ENCODE measurements around the gene TLE7. TPM values are rescaled to one million over a fixed set of nuclear protein-coding genes. Genes with fewer than 3 reads are reported as not detected.

Gene TLE7
- total RNA-seq, 2 experiments from 2014 or later = not detected

GRCh38 chr16:71460941-71461340 lies 19.1 kb upstream of the TLE7 start:
- Histone ChIP-seq H3K4me3 (ENCODE audit: low read depth, low read length, poor library complexity, severe bottlenecking) (peak overlapping the region; percentile 98), H3K4me1 (ENCODE audit: insufficient read depth, low read length, poor library complexity, severe bottlenecking) (peaks cover 16% of the 10 kb centered on the region), H4K20me1 (ENCODE audit: insufficient read depth, low read length) (no peaks in the 10 kb centered on the region), H3K9me2 (ENCODE audit: insufficient read depth, low read length) (no peaks in the 10 kb centered on the region), H2AFZ (ENCODE audit: low read length) (no peak overlapping the region), H3K4me2 (ENCODE audit: low read length) (peak overlapping the region; percentile 98), H3K36me3 (ENCODE audit: insufficient read depth, low read length) (no peaks in the 10 kb centered on the region), H3K27ac (ENCODE audit: low read depth, low read length, poor library complexity, severe bottlenecking) (no peak overlapping the region), H3K9me3 (ENCODE audit: low read length) (no peaks in the 10 kb centered on the region), H3K79me2 (ENCODE audit: insufficient read depth, low read depth, low read length) (peaks cover 24% of the 10 kb centered on the region; the same call in 1 of the 2 replicates)
- CTCF ChIA-PET (ENCODE audit: unreplicated experiment) = no interaction called here
- no peak for TF ChIP-seq CTCF (conservative IDR thresholded peaks at IDR 0.05; ENCODE audit: low read length)
- no peak for TF ChIP-seq EZH2phosphoT487 (IDR thresholded peaks at IDR 0.05; ENCODE audit: borderline replicate concordance, low read depth, low read length)
- DNase-seq (ENCODE audit: low spot score) = no peak
- intact Hi-C loops (cut with micrococcal nuclease; ENCODE audit: unreplicated experiment) = no loop called here
- POLR2A ChIA-PET = interaction anchor here (0.9 kb wide), 1 partner anchor 26 kb away, joined by 4 read pairs; no protein-coding TSS in a partner anchor
- BruUV-seq (replicated peaks) = no TSS peak

GRCh38 chr16:71460236-71460635 lies 18.4 kb upstream of the TLE7 start:
- TF ChIP-seq EZH2phosphoT487 (IDR thresholded peaks at IDR 0.05; ENCODE audit: borderline replicate concordance, low read depth, low read length) (no peak), CTCF (conservative IDR thresholded peaks at IDR 0.05; ENCODE audit: low read length) (no peak)
- H3K9me3 ChIP-seq (ENCODE audit: low read length) = no peaks in the 10 kb centered on the region
- H4K20me1 ChIP-seq (ENCODE audit: insufficient read depth, low read length) = no peaks in the 10 kb centered on the region
- no peaks in the 10 kb centered on the region for H3K36me3 ChIP-seq (ENCODE audit: insufficient read depth, low read length)
- no peaks in the 10 kb centered on the region for H3K9me2 ChIP-seq (ENCODE audit: insufficient read depth, low read length)
- peaks cover 24% of the 10 kb centered on the region; the same call in 1 of the 2 replicates for H3K79me2 ChIP-seq (ENCODE audit: insufficient read depth, low read depth, low read length)
- no peak overlapping the region for H3K27ac ChIP-seq (ENCODE audit: low read depth, low read length, poor library complexity, severe bottlenecking)
- CTCF ChIA-PET (ENCODE audit: unreplicated experiment) = no interaction called here
- intact Hi-C loops (cut with micrococcal nuclease; ENCODE audit: unreplicated experiment) = no loop called here
- H3K4me2 ChIP-seq (ENCODE audit: low read length) = peak overlapping the region; percentile 98
- BruUV-seq (replicated peaks) = no TSS peak
- H2AFZ ChIP-seq (ENCODE audit: low read length) = no peak overlapping the region
- peak overlapping the region; percentile 98 for H3K4me3 ChIP-seq (ENCODE audit: low read depth, low read length, poor library complexity, severe bottlenecking)
- H3K4me1 ChIP-seq (ENCODE audit: insufficient read depth, low read length, poor library complexity, severe bottlenecking) = peaks cover 16% of the 10 kb centered on the region
- POLR2A ChIA-PET = interaction anchor here (0.9 kb wide), 1 partner anchor 27 kb away, joined by 4 read pairs; no protein-coding TSS in a partner anchor
- DNase-seq (ENCODE audit: low spot score) = no peak

GRCh38 chr16:71459510-71459909 lies 17.7 kb upstream of the TLE7 start:
- peaks cover 16% of the 10 kb centered on the region for H3K4me1 ChIP-seq (ENCODE audit: insufficient read depth, low read length, poor library complexity, severe bottlenecking)
- H3K36me3 ChIP-seq (ENCODE audit: insufficient read depth, low read length) = no peaks in the 10 kb centered on the region
- no peak overlapping the region for H3K27ac ChIP-seq (ENCODE audit: low read depth, low read length, poor library complexity, severe bottlenecking)
- CTCF ChIA-PET (ENCODE audit: unreplicated experiment) = no interaction called here
- H2AFZ ChIP-seq (ENCODE audit: low read length) = no peak overlapping the region
- no peaks in the 10 kb centered on the region for H3K9me2 ChIP-seq (ENCODE audit: insufficient read depth, low read length)
- POLR2A ChIA-PET = no interaction called here
- BruUV-seq (replicated peaks) = no TSS peak
- H4K20me1 ChIP-seq (ENCODE audit: insufficient read depth, low read length) = no peaks in the 10 kb centered on the region
- TF ChIP-seq EZH2phosphoT487 (IDR thresholded peaks at IDR 0.05; ENCODE audit: borderline replicate concordance, low read depth, low read length) (no peak), CTCF (conservative IDR thresholded peaks at IDR 0.05; ENCODE audit: low read length) (no peak)
- DNase-seq (ENCODE audit: low spot score) = no peak
- H3K79me2 ChIP-seq (ENCODE audit: insufficient read depth, low read depth, low read length) = peaks cover 24% of the 10 kb centered on the region; the same call in 1 of the 2 replicates
- no peak overlapping the region for H3K4me3 ChIP-seq (ENCODE audit: low read depth, low read length, poor library complexity, severe bottlenecking)
- intact Hi-C loops (cut with micrococcal nuclease; ENCODE audit: unreplicated experiment) = no loop called here
- H3K4me2 ChIP-seq (ENCODE audit: low read length) = 0 out of 2 replicates have a peak overlapping the region, but pooled peaks have one; percentile 98
- no peaks in the 10 kb centered on the region for H3K9me3 ChIP-seq (ENCODE audit: low read length)

Measured in OCI-LY7 (cell line).